Measurements from ENCODE around the gene MAP4K2. TPM values are rescaled to one million over a fixed set of nuclear protein-coding genes. Genes with fewer than 3 reads are reported as not detected.

Gene MAP4K2
- total and polyA plus RNA-seq, 2 of the 4 experiments (the other 2 are of a cell fraction): 11.7 to 16.6 TPM

GRCh38 chr11:64793271-64794160 is 9.5 kb downstream of the MAP4K2 start (continued):
- no peak for TF ChIP-seq CEBPB (IDR thresholded peaks at IDR 0.05; ENCODE audit: low read depth, low read length)

GRCh38 chr11:64792482-64792881 is 10.5 kb downstream of the MAP4K2 start:
- no peak overlapping the region for H3K4ac ChIP-seq (ENCODE audit: low read depth, low read length)
- WGBS, 2 experiments (ENCODE audit: extremely low coverage in 2 of 2, insufficient read length in 1 of 2): no CpG with 5 or more reads among the region's 4 CpGs
- in situ Hi-C loops (cut with MboI; ENCODE audit: low sequenced_read_pairs): no loop called here

More at GRCh38 chr11:64792482-64792881, 10.5 kb downstream of the MAP4K2 start:
- no TSS peak for BruUV-seq (replicated peaks)
- ATAC-seq (ENCODE audit: low read depth) (no peak), DNase-seq (no peak)
- Histone ChIP-seq H2AFZ (replicated peaks; ENCODE audit: low read length, poor library complexity) (no peak overlapping the region), H2AK5ac (ENCODE audit: low read depth, low read length) (no peak overlapping the region), H4K5ac (ENCODE audit: low read depth, low read length) (no peak overlapping the region), H4K8ac (ENCODE audit: low read depth in 2 of 2, low read length in 2 of 2) (no peak overlapping the region), H3K56ac (ENCODE audit: extremely low read depth, insufficient read depth, low read length) (no peak overlapping the region), H3K36me3 (ENCODE audit: control insufficient read depth, insufficient read depth, low read length) (peaks cover 30% of the 10 kb centered on the region), H3K14ac (replicated peaks; ENCODE audit: low read depth, low read length) (no peak overlapping the region), H2BK20ac (ENCODE audit: low read depth, low read length) (no peak overlapping the region), H2BK15ac (ENCODE audit: low read depth, low read length) (no peak overlapping the region), H2BK5ac (ENCODE audit: low read depth, low read length, poor library complexity, severe bottlenecking) (no peak overlapping the region), H3K18ac (ENCODE audit: low read depth, low read length) (no peak overlapping the region), H3K9ac (ENCODE audit: low read depth, low read length) (no peak overlapping the region), H3K4me2 (ENCODE audit: low read depth, low read length) (no peak overlapping the region), H3K4me1 (ENCODE audit: control insufficient read depth, insufficient read depth, low read length) (no peaks in the 10 kb centered on the region), H2BK120ac (ENCODE audit: low read depth, low read length) (no peak overlapping the region), H3K4me3 (ENCODE audit: insufficient read depth, low read depth, low read length) (no peak overlapping the region), H2AK9ac (replicated peaks; ENCODE audit: low read depth, low read length, poor library complexity) (no peak overlapping the region), H3K27me3 (ENCODE audit: control insufficient read depth, insufficient read depth, low read length) (no peaks in the 10 kb centered on the region), H3K9me1 (ENCODE audit: insufficient read depth, low read length) (no peaks in the 10 kb centered on the region), H3K23ac (ENCODE audit: low read depth, low read length) (no peak overlapping the region), H3K9me3 (ENCODE audit: control insufficient read depth, insufficient read depth, low read length) (no peaks in the 10 kb centered on the region), H3K27ac (ENCODE audit: insufficient read depth, low read length) (no peak overlapping the region), H4K91ac (ENCODE audit: insufficient read depth, low read depth, low read length) (no peak overlapping the region), H4K20me1 (ENCODE audit: insufficient read depth, low read length) (no peaks in the 10 kb centered on the region), H3K79me1 (ENCODE audit: low read depth in 1 of 2, low read length in 2 of 2) (no peaks in the 10 kb centered on the region)
- intact Hi-C loops (cut with micrococcal nuclease) (no loop called here), dilution Hi-C loops (cut with HindIII; ENCODE audit: low sequenced_read_pairs, unreplicated experiment) (no loop called here)
- ChIA-PET CTCF (no interaction called here), POLR2A (ENCODE audit: unreplicated experiment) (no interaction called here)
- no peak for TF ChIP-seq MAFK (IDR thresholded peaks at IDR 0.05; ENCODE audit: low read depth, low read length)
- no peak for TF ChIP-seq POLR2A (IDR thresholded peaks at IDR 0.05; ENCODE audit: low read depth, low read length)
- TF ChIP-seq FOS (IDR thresholded peaks at IDR 0.05; ENCODE audit: low read depth, low read length): no peak
- no peak for TF ChIP-seq MXI1 (IDR thresholded peaks at IDR 0.05; ENCODE audit: borderline replicate concordance, low read depth, low read length)
- TF ChIP-seq BHLHE40 (IDR thresholded peaks at IDR 0.05; ENCODE audit: low read depth, low read length): no peak
- no peak for TF ChIP-seq CTCF (conservative IDR thresholded peaks at IDR 0.05; ENCODE audit: low read depth, low read length)
- TF ChIP-seq ELK1 (IDR thresholded peaks at IDR 0.05; ENCODE audit: borderline replicate concordance, low read depth, low read length): no peak
- TF ChIP-seq RCOR1 (IDR thresholded peaks at IDR 0.05; ENCODE audit: insufficient replicate concordance, low read length): no peak
- no peak for TF ChIP-seq USF2 (IDR thresholded peaks at IDR 0.05; ENCODE audit: low read depth, low read length)

Data from IMR-90 (cell line).